Transverse colon (tissue), 3 donors: ENCODE data around the gene COLEC11.

ENCODE experiments used
- CTCF ChIP-seq, 5 experiments: fragments of 200-600 bp in 3 of 5; fragments of 450-650 bp in 2 of 5; sonication (generic) in 3 of 5; IDR thresholded peaks; 1 replicate in 2 of 5; 2 replicates in 3 of 5; pipeline ENCODE4 v1.5.1; 2016 to 2017; ENCODE audit warnings: antibody characterized with exemption in 5 of 5, inconsistent platforms in 3 of 5, mild to moderate bottlenecking in 2 of 5, moderate library complexity in 1 of 5
- EP300 ChIP-seq: sonication (generic); formaldehyde crosslinking; IDR thresholded peaks from one replicate; pipeline ENCODE4 v1.6.1; 2017; ENCODE audit warnings: antibody characterized with exemption, low read depth

GRCh38 chr2:3634596-3635121 is 39.7 kb downstream of the COLEC11 start:
- no peak for TF ChIP-seq EP300
- no peak for TF ChIP-seq CTCF (IDR thresholded peaks at IDR 0.05)
